IMR-90 (cell line): ENCODE measurements around the gene GAS6. TPM values are rescaled to one million over a fixed set of nuclear protein-coding genes. Genes with fewer than 3 reads are reported as not detected.

Experiments used
- ATAC-seq: fragments of 200-7000 bp; cut with Tn5 transposase; 2 replicates; pipeline ENCODE4 v1.9.1; 2020; ENCODE audit warnings: low read depth, mild to moderate bottlenecking, moderate library complexity
- BruUV-seq: library from RNA; stranded (reverse); fragments of 400-500 nt; replicated peaks from 2 replicates; lab custom pipeline; 2021; lab: Mats Ljungman, UMichigan
- CTCF ChIA-PET: fragments of 300-600 bp; formaldehyde crosslinking; extraction: SDS; loops from one replicate; lab custom pipeline; 2021; ENCODE audit warnings: antibody characterized with exemption; lab: Yijun Ruan, JAX
- POLR2A ChIA-PET: fragments of 300-600 bp; sonication (Branson Sonifier 250); formaldehyde crosslinking; loops from one replicate; lab custom pipeline; 2022; ENCODE audit warnings: antibody characterized with exemption; ENCODE audit not compliant: unreplicated experiment; lab: Charles Lee
- DNase-seq: peaks from one replicate; pipeline ENCODE4 v3.0.0; 2013
- H2AFZ ChIP-seq: replicated peaks from 2 replicates; pipeline ENCODE3; 2013; ENCODE audit warnings: low read length, mild to moderate bottlenecking; ENCODE audit not compliant: poor library complexity
- H2AK5ac ChIP-seq: 2 replicates; pipeline ENCODE4 v1.6.1; 2013; ENCODE audit warnings: low read depth, low read length, inconsistent platforms
- H2AK9ac ChIP-seq: replicated peaks from 2 replicates; pipeline ENCODE3; 2013; ENCODE audit warnings: mild to moderate bottlenecking, low read depth, low read length, moderate library complexity; ENCODE audit not compliant: poor library complexity
- H2BK120ac ChIP-seq: 2 replicates; pipeline ENCODE4 v1.6.1; 2013; ENCODE audit warnings: low read depth, low read length, inconsistent platforms
- H2BK15ac ChIP-seq: 3 replicates; pipeline ENCODE4 v1.6.1; 2013; ENCODE audit warnings: low read depth, low read length, inconsistent platforms
- H2BK20ac ChIP-seq: 2 replicates; pipeline ENCODE4 v1.6.1; 2013; ENCODE audit warnings: low read depth, mild to moderate bottlenecking, inconsistent platforms, low read length, moderate library complexity
- H2BK5ac ChIP-seq: 2 replicates; pipeline ENCODE4 v1.6.1; 2013; ENCODE audit warnings: mild to moderate bottlenecking, low read depth, low read length, inconsistent platforms; ENCODE audit not compliant: poor library complexity, severe bottlenecking
- H3K14ac ChIP-seq: replicated peaks from 2 replicates; pipeline ENCODE4 v1.6.1; 2013; ENCODE audit warnings: low read depth, low read length, inconsistent platforms
- H3K18ac ChIP-seq: 2 replicates; pipeline ENCODE4 v1.6.1; 2013; ENCODE audit warnings: low read depth, low read length, control low read depth
- H3K23ac ChIP-seq: 2 replicates; pipeline ENCODE4 v1.6.1; 2013; ENCODE audit warnings: low read depth, low read length, inconsistent platforms
- H3K27ac ChIP-seq: 2 replicates; pipeline ENCODE4 v1.5.1; 2013; ENCODE audit warnings: mild to moderate bottlenecking, control low read depth, low read length; ENCODE audit not compliant: insufficient read depth
- H3K27me3 ChIP-seq: 2 replicates; pipeline ENCODE4 v1.6.1; 2013; ENCODE audit warnings: low read length; ENCODE audit not compliant: control insufficient read depth, insufficient read depth
- H3K36me3 ChIP-seq: 2 replicates; pipeline ENCODE4 v1.6.1; 2013; ENCODE audit warnings: low read length, mixed read lengths; ENCODE audit not compliant: control insufficient read depth, insufficient read depth
- H3K4ac ChIP-seq: 2 replicates; pipeline ENCODE4 v1.6.1; 2013; ENCODE audit warnings: low read depth, low read length, inconsistent platforms
- H3K4me1 ChIP-seq: 2 replicates; pipeline ENCODE4 v1.6.1; 2013; ENCODE audit warnings: low read length, mixed read lengths; ENCODE audit not compliant: control insufficient read depth, insufficient read depth
- H3K4me2 ChIP-seq: 2 replicates; pipeline ENCODE4 v1.6.1; 2013; ENCODE audit warnings: low read depth, mild to moderate bottlenecking, control low read depth, low read length, moderate library complexity
- H3K4me3 ChIP-seq: 2 replicates; pipeline ENCODE4 v1.5.1; 2013; ENCODE audit warnings: low read depth, mild to moderate bottlenecking, control low read depth, low read length, moderate library complexity; ENCODE audit not compliant: insufficient read depth
- H3K56ac ChIP-seq: 2 replicates; pipeline ENCODE4 v1.6.1; 2013; ENCODE audit warnings: low read length, inconsistent platforms; ENCODE audit not compliant: insufficient read depth; ENCODE audit errors: extremely low read depth
- H3K79me1 ChIP-seq, 2 experiments: 2 replicates each; pipeline ENCODE4 v1.6.1; 2013; ENCODE audit warnings: low read length in 2 of 2, inconsistent platforms in 1 of 2, low read depth in 1 of 2
- H3K9ac ChIP-seq: 2 replicates; pipeline ENCODE4 v1.6.1; 2013; ENCODE audit warnings: low read depth, low read length, control low read depth
- H3K9me1 ChIP-seq: 2 replicates; pipeline ENCODE4 v1.6.1; 2013; ENCODE audit warnings: low read length, inconsistent platforms; ENCODE audit not compliant: insufficient read depth
- H3K9me3 ChIP-seq: 2 replicates; pipeline ENCODE4 v1.6.1; 2013; ENCODE audit warnings: low read length; ENCODE audit not compliant: control insufficient read depth, insufficient read depth
- H4K20me1 ChIP-seq: 2 replicates; pipeline ENCODE4 v1.6.1; 2013; ENCODE audit warnings: low read length, inconsistent platforms; ENCODE audit not compliant: insufficient read depth
- H4K5ac ChIP-seq: 2 replicates; pipeline ENCODE4 v1.6.1; 2013; ENCODE audit warnings: mild to moderate bottlenecking, low read depth, low read length, control low read depth
- H4K8ac ChIP-seq, 2 experiments: 2 replicates each; pipeline ENCODE4 v1.6.1; 2013; ENCODE audit warnings: low read depth in 2 of 2, low read length in 2 of 2, control low read depth in 1 of 2, inconsistent platforms in 1 of 2
- H4K91ac ChIP-seq: 2 replicates; pipeline ENCODE4 v1.6.1; 2013; ENCODE audit warnings: low read depth, low read length, inconsistent platforms; ENCODE audit not compliant: insufficient read depth
- CEBPB ChIP-seq: IDR thresholded peaks from 2 replicates; pipeline ENCODE4 v1.6.1; 2012; ENCODE audit warnings: low read depth, low read length, improper control_type of control experiment
- CHD1 ChIP-seq: IDR thresholded peaks from 2 replicates; pipeline ENCODE4 v1.6.1; 2012; ENCODE audit warnings: low read depth, low read length, improper control_type of control experiment
- FOS ChIP-seq: fragments of 150-350 bp; IDR thresholded peaks from 2 replicates; pipeline ENCODE4 v1.6.1; 2016; ENCODE audit warnings: low read depth, low read length
- MAZ ChIP-seq: IDR thresholded peaks from 2 replicates; pipeline ENCODE4 v1.6.1; 2012; ENCODE audit warnings: low read depth, mild to moderate bottlenecking, low read length, improper control_type of control experiment, moderate library complexity, borderline replicate concordance
- MXI1 ChIP-seq: IDR thresholded peaks from 2 replicates; pipeline ENCODE4 v1.6.1; 2012; ENCODE audit warnings: low read depth, mild to moderate bottlenecking, low read length, moderate library complexity, borderline replicate concordance
- NFE2L2 ChIP-seq: fragments of 150-350 bp; IDR thresholded peaks from 2 replicates; pipeline ENCODE4 v1.6.1; 2016; ENCODE audit warnings: low read depth, mild to moderate bottlenecking, low read length
- RAD21 ChIP-seq: IDR thresholded peaks from 2 replicates; pipeline ENCODE4 v1.6.1; 2012; ENCODE audit warnings: low read length, improper control_type of control experiment
- RCOR1 ChIP-seq: IDR thresholded peaks from 2 replicates; pipeline ENCODE4 v1.6.1; 2012; ENCODE audit warnings: mild to moderate bottlenecking, low read length, improper control_type of control experiment; ENCODE audit not compliant: insufficient replicate concordance
- RFX5 ChIP-seq: IDR thresholded peaks from 2 replicates; pipeline ENCODE4 v1.8.0; 2012; ENCODE audit warnings: low read depth, mild to moderate bottlenecking, low read length, moderate library complexity
- SMC3 ChIP-seq: fragments of 150-350 bp; IDR thresholded peaks from 2 replicates; pipeline ENCODE4 v1.6.1; 2016; ENCODE audit warnings: low read depth, mild to moderate bottlenecking, antibody characterized with exemption, low read length, moderate library complexity
- WGBS, 2 experiments: methylation state at CpG; one replicate each; pipeline versions ENCODE4 v1.1.5 to v1.1.7; 2013; ENCODE audit warnings: missing lambda C conversion rate in 2 of 2; ENCODE audit not compliant: insufficient read length in 1 of 2; ENCODE audit errors: extremely low coverage in 2 of 2; 5-methylcytosine and 5-hydroxymethylcytosine counted together
- dilution Hi-C: fragments of 300-500 bp; cut with HindIII; formaldehyde crosslinking; loops from one replicate; pipeline ENCODE4 v1.14.3; 2018; ENCODE audit warnings: low sequenced_read_pairs; ENCODE audit not compliant: unreplicated experiment
- in situ Hi-C: fragments of 300-500 bp; cut with MboI; formaldehyde crosslinking; loops from 3 replicates; pipeline ENCODE4 v1.14.3; 2019; ENCODE audit warnings: low sequenced_read_pairs, inconsistent platforms, mixed read lengths
- intact Hi-C: fragments of 100-400 bp; cut with micrococcal nuclease; formaldehyde crosslinking; loops from 2 replicates; pipeline ENCODE4 v1.10.0; 2022
- polyA plus RNA-seq, 3 experiments: library from polyadenylated mRNA; depleted of rRNA; stranded (reverse); fragments of >200 nt; gene quantifications; 2 replicates each; pipeline ENCODE4 v1.2.3, GENCODE V29; 2012; ENCODE audit warnings: low replicate concordance in 1 of 3
- total RNA-seq: library from RNA; depleted of rRNA; stranded (reverse); fragments of >200 nt; gene quantifications from 2 replicates; pipeline ENCODE4 v1.2.3, GENCODE V29; 2012
- TF ChIP-seq, protein P1 (sequence below): fragments of 150-350 bp; IDR thresholded peaks from 2 replicates; pipeline ENCODE4 v1.6.1; 2017; ENCODE audit warnings: mild to moderate bottlenecking, antibody characterized with exemption, low read length, low read depth
- TF ChIP-seq, protein P2 (sequence below): fragments of 150-350 bp; IDR thresholded peaks from 2 replicates; pipeline ENCODE4 v1.6.1; 2016; ENCODE audit warnings: low read depth, mild to moderate bottlenecking, low read length, moderate library complexity, borderline replicate concordance

GAS6 gene
- total and polyA plus RNA-seq, 2 of the 4 experiments (the other 2 are of a cell fraction) = 220 to 823 TPM

DNA sequence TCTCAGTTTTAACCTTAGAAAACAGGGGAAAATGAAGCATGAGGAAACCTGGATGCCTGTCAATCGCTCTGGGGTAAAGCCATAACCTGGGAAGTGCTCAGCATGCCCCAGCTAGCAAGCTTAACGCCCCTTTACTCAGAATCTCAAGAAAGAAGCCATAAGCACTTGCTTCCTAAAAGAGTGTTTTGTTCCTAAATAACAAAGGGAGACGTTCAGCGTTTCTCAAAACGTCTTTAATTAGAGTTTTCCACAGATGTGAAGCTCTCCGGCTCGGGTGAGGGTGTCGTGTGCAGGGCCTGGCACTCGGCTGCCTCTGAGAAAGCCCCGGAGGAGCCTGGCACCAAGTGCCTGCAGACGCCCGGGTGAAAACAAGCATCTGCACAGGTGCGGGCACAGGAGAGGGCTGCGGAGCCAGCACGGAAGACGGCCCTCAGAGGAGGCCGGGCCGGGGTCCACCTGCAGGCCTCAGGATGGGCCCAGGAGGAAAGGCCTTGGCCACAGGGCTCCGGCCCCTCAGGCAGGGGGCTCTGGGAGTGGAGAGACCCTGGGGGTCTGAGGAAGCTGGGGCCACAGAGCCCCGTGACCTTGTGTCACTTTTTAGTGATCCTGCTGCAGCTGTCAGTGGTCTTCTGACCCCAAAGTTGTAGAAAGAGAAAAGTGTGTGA, 6.2 kb downstream of the GAS6 start:
- H4K91ac ChIP-seq = no peak overlapping the region
- ChIA-PET POLR2A (no interaction called here), CTCF (no interaction called here)
- peak overlapping the region; percentile 5; the same call in 1 of the 2 replicates for H2AK5ac ChIP-seq
- H3K4me1 ChIP-seq = peaks cover 65% of the 10 kb centered on the region
- no TSS peak for BruUV-seq
- peaks cover 34% of the 10 kb centered on the region for H3K36me3 ChIP-seq
- H4K20me1 ChIP-seq = peaks cover 100% of the 10 kb centered on the region
- H3K14ac ChIP-seq = peak overlapping the region; percentile 42
- H2BK15ac ChIP-seq = no peak overlapping the region
- dilution Hi-C loops = no loop called here
- no peak for DNase-seq
- no peaks in the 10 kb centered on the region for H3K27me3 ChIP-seq
- peak overlapping the region; percentile 14; the same call in 1 of the 2 replicates for H3K23ac ChIP-seq
- no peaks in the 10 kb centered on the region for H3K9me3 ChIP-seq
- peaks cover 48% of the 10 kb centered on the region for H3K9me1 ChIP-seq
- intact Hi-C loops = no loop called here
- no peak for ATAC-seq
- in situ Hi-C loops = no loop called here
- H3K4me3 ChIP-seq = no peak overlapping the region
- H2AK9ac ChIP-seq = no peak overlapping the region
- H2BK20ac ChIP-seq = no peak overlapping the region
- peak overlapping the region; percentile 2; the same call in 1 of the 2 replicates for H3K9ac ChIP-seq
- H2BK5ac ChIP-seq = peak overlapping the region; percentile 100
- H2BK120ac ChIP-seq = peak overlapping the region; percentile 11; the same call in 1 of the 2 replicates
- TF ChIP-seq, protein P1, sequence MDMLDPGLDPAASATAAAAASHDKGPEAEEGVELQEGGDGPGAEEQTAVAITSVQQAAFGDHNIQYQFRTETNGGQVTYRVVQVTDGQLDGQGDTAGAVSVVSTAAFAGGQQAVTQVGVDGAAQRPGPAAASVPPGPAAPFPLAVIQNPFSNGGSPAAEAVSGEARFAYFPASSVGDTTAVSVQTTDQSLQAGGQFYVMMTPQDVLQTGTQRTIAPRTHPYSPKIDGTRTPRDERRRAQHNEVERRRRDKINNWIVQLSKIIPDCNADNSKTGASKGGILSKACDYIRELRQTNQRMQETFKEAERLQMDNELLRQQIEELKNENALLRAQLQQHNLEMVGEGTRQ = no peak
- TF ChIP-seq, protein P2, sequence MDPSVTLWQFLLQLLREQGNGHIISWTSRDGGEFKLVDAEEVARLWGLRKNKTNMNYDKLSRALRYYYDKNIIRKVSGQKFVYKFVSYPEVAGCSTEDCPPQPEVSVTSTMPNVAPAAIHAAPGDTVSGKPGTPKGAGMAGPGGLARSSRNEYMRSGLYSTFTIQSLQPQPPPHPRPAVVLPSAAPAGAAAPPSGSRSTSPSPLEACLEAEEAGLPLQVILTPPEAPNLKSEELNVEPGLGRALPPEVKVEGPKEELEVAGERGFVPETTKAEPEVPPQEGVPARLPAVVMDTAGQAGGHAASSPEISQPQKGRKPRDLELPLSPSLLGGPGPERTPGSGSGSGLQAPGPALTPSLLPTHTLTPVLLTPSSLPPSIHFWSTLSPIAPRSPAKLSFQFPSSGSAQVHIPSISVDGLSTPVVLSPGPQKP = no peak
- TF ChIP-seq CHD1 (no peak), MAZ (no peak), FOS (no peak), CEBPB (no peak), RFX5 (no peak), NFE2L2 (no peak), MXI1 (no peak), RAD21 (no peak), SMC3 (no peak), RCOR1 (no peak)
- H3K4me2 ChIP-seq = no peak overlapping the region
- no peak overlapping the region for H3K27ac ChIP-seq
- H3K79me1 ChIP-seq = peaks cover 7 to 79% of the 10 kb centered on the region in 2 experiments
- WGBS, 2 experiments = 89% methylated on average over 17 of the region's 20 CpGs; no CpG with 5 or more reads in 1 of the 2 experiments
- peak overlapping the region in 1 of 2 experiments; percentile 54; a peak in 3 of 4 replicates for H4K8ac ChIP-seq
- no peak overlapping the region for H3K56ac ChIP-seq
- no peak overlapping the region for H2AFZ ChIP-seq
- H4K5ac ChIP-seq = no peak overlapping the region
- H3K4ac ChIP-seq = peak overlapping the region; percentile 45; the same call in 1 of the 2 replicates
- H3K18ac ChIP-seq = no peak overlapping the region; the same call in 1 of the 2 replicates
